Measurements from ENCODE around the gene NXPH3.

Gene NXPH3

GRCh38 chr17:49610883-49611584, 35.4 kb downstream of the NXPH3 start:
- Mint-ChIP-seq H3K4me3 (no peak overlapping the region), H3K4me1 (ENCODE audit: low read depth) (no peaks in the 10 kb centered on the region), H3K27ac (peak overlapping the region; percentile 34), H3K27me3 (no peaks in the 10 kb centered on the region), H3K36me3 (peaks cover 4% of the 10 kb centered on the region), H3K9me3 (ENCODE audit: low read depth) (no peaks in the 10 kb centered on the region)

GRCh38 chr17:49612726-49613125, 37.1 kb downstream of the NXPH3 start:
- Mint-ChIP-seq H3K36me3 (peaks cover 4% of the 10 kb centered on the region), H3K27me3 (no peaks in the 10 kb centered on the region), H3K9me3 (ENCODE audit: low read depth) (no peaks in the 10 kb centered on the region), H3K27ac (peak overlapping the region; percentile 54), H3K4me3 (no peak overlapping the region), H3K4me1 (ENCODE audit: low read depth) (no peaks in the 10 kb centered on the region)

- Mint-ChIP-seq H3K4me3 (no peak overlapping the region), H3K4me1 (ENCODE audit: low read depth) (peaks cover 5% of the 10 kb centered on the region), H3K9me3 (ENCODE audit: low read depth) (no peaks in the 10 kb centered on the region), H3K27me3 (no peaks in the 10 kb centered on the region), H3K36me3 (peaks cover 4% of the 10 kb centered on the region), H3K27ac (no peak overlapping the region)
These were observed 37.6 kb downstream of the NXPH3 start for GRCh38 chr17:49613182-49613800.

GRCh38 chr17:49616086-49616485, 40.4 kb downstream of the NXPH3 start:
- H3K4me1 Mint-ChIP-seq (ENCODE audit: low read depth): peaks cover 15% of the 10 kb centered on the region
- peaks cover 2% of the 10 kb centered on the region for H3K36me3 Mint-ChIP-seq
- H3K4me3 Mint-ChIP-seq: no peak overlapping the region
- no peaks in the 10 kb centered on the region for H3K27me3 Mint-ChIP-seq
- no peak overlapping the region for H3K27ac Mint-ChIP-seq
- no peaks in the 10 kb centered on the region for H3K9me3 Mint-ChIP-seq (ENCODE audit: low read depth)

- no peak overlapping the region for H3K4me3 Mint-ChIP-seq
- no peaks in the 10 kb centered on the region for H3K27me3 Mint-ChIP-seq
- H3K4me1 Mint-ChIP-seq (ENCODE audit: low read depth): peaks cover 15% of the 10 kb centered on the region
- H3K9me3 Mint-ChIP-seq (ENCODE audit: low read depth): no peaks in the 10 kb centered on the region
- peaks cover 2% of the 10 kb centered on the region for H3K36me3 Mint-ChIP-seq
- peak overlapping the region; percentile 6 for H3K27ac Mint-ChIP-seq
These were observed 41.0 kb downstream of the NXPH3 start for GRCh38 chr17:49616601-49617131.

GRCh38 chr17:49618028-49618611, 42.4 kb downstream of the NXPH3 start:
- Mint-ChIP-seq H3K36me3 (peaks cover 4% of the 10 kb centered on the region), H3K27me3 (no peaks in the 10 kb centered on the region), H3K4me3 (no peak overlapping the region), H3K27ac (peak overlapping the region; percentile 3), H3K4me1 (ENCODE audit: low read depth) (peaks cover 22% of the 10 kb centered on the region), H3K9me3 (ENCODE audit: low read depth) (no peaks in the 10 kb centered on the region)

GRCh38 chr17:49621420-49621819, 45.7 kb downstream of the NXPH3 start:
- Mint-ChIP-seq H3K27me3 (no peaks in the 10 kb centered on the region), H3K9me3 (ENCODE audit: low read depth) (no peaks in the 10 kb centered on the region), H3K36me3 (peaks cover 4% of the 10 kb centered on the region), H3K4me3 (no peak overlapping the region), H3K27ac (peak overlapping the region; percentile 78), H3K4me1 (ENCODE audit: low read depth) (peaks cover 29% of the 10 kb centered on the region)

GRCh38 chr17:49621946-49622529, 46.4 kb downstream of the NXPH3 start:
- Mint-ChIP-seq H3K4me1 (ENCODE audit: low read depth) (peaks cover 29% of the 10 kb centered on the region), H3K9me3 (ENCODE audit: low read depth) (no peaks in the 10 kb centered on the region), H3K27me3 (no peaks in the 10 kb centered on the region), H3K36me3 (peaks cover 4% of the 10 kb centered on the region), H3K4me3 (no peak overlapping the region), H3K27ac (peak overlapping the region; percentile 78)

- H3K4me3 Mint-ChIP-seq: no peak overlapping the region
- H3K27me3 Mint-ChIP-seq: no peaks in the 10 kb centered on the region
- no peak overlapping the region for H3K27ac Mint-ChIP-seq
- peaks cover 33% of the 10 kb centered on the region for H3K4me1 Mint-ChIP-seq (ENCODE audit: low read depth)
- no peaks in the 10 kb centered on the region for H3K9me3 Mint-ChIP-seq (ENCODE audit: low read depth)
- peaks cover 2% of the 10 kb centered on the region for H3K36me3 Mint-ChIP-seq
These were observed 49.2 kb downstream of the NXPH3 start for GRCh38 chr17:49624896-49625295.

GRCh38 chr17:49629447-49629846, 53.8 kb downstream of the NXPH3 start:
- Mint-ChIP-seq H3K4me3 (no peak overlapping the region), H3K4me1 (ENCODE audit: low read depth) (peaks cover 45% of the 10 kb centered on the region), H3K27ac (no peak overlapping the region), H3K27me3 (no peaks in the 10 kb centered on the region), H3K9me3 (ENCODE audit: low read depth) (no peaks in the 10 kb centered on the region), H3K36me3 (peaks cover 4% of the 10 kb centered on the region)

GRCh38 chr17:49630113-49630900, 54.6 kb downstream of the NXPH3 start:
- peak overlapping the region; percentile 73 for H3K27ac Mint-ChIP-seq
- H3K36me3 Mint-ChIP-seq: peaks cover 4% of the 10 kb centered on the region
- peaks cover 54% of the 10 kb centered on the region for H3K4me1 Mint-ChIP-seq (ENCODE audit: low read depth)
- no peak overlapping the region for H3K4me3 Mint-ChIP-seq
- no peaks in the 10 kb centered on the region for H3K27me3 Mint-ChIP-seq
- H3K9me3 Mint-ChIP-seq (ENCODE audit: low read depth): no peaks in the 10 kb centered on the region

- H3K4me3 Mint-ChIP-seq: no peak overlapping the region
- H3K36me3 Mint-ChIP-seq: peaks cover 4% of the 10 kb centered on the region
- H3K27me3 Mint-ChIP-seq: no peaks in the 10 kb centered on the region
- no peaks in the 10 kb centered on the region for H3K9me3 Mint-ChIP-seq (ENCODE audit: low read depth)
- peaks cover 59% of the 10 kb centered on the region for H3K4me1 Mint-ChIP-seq (ENCODE audit: low read depth)
- peak overlapping the region; percentile 74 for H3K27ac Mint-ChIP-seq
These were observed 55.8 kb downstream of the NXPH3 start for GRCh38 chr17:49631496-49631895.
